Astrocyte of the spinal cord (primary cell): ENCODE results near the gene DTNB.
"Not testable (repeated sequence)": the region's sequence is repeated elsewhere in the genome, so short reads cannot be mapped to it uniquely, and the experiment has no call there.

Experiments
- DNase-seq: peaks from one replicate; pipeline ENCODE4 v3.0.0; 2011; ENCODE audit warnings: low read depth, low spot score
- H3K4me3 ChIP-seq: 2 replicates; pipeline ENCODE4 v1.5.1; 2011; ENCODE audit warnings: low read depth, mild to moderate bottlenecking, low read length, moderate library complexity
- CTCF ChIP-seq: IDR thresholded peaks from 2 replicates; pipeline ENCODE4 v1.5.1; 2012; ENCODE audit warnings: low read depth, mild to moderate bottlenecking, low read length, inconsistent platforms
- in situ Hi-C: cut with HindIII; loops from 2 replicates; pipeline ENCODE4 v1.10.0; 2017; ENCODE audit warnings: low sequenced_read_pairs

DTNB gene

GRCh38 chr2:25561136-25561850 lies 112.1 kb downstream of the DTNB start:
- H3K4me3 ChIP-seq: no peak overlapping the region
- TF ChIP-seq CTCF: no peak
- in situ Hi-C loops: no loop called here
- no peak for DNase-seq

GRCh38 chr2:25559148-25559547 lies 114.2 kb downstream of the DTNB start:
- no peak for DNase-seq
- in situ Hi-C loops: no loop called here
- TF ChIP-seq CTCF: no peak
- H3K4me3 ChIP-seq: no peak overlapping the region

GRCh38 chr2:25558262-25558661 lies 115.1 kb downstream of the DTNB start:
- DNase-seq: peak; percentile 83
- TF ChIP-seq CTCF: no peak
- in situ Hi-C loops: no loop called here
- H3K4me3 ChIP-seq: no peak overlapping the region

- no peak overlapping the region for H3K4me3 ChIP-seq
- in situ Hi-C loops: no loop called here
- TF ChIP-seq CTCF: no peak
- no peak for DNase-seq
Observed at GRCh38 chr2:25557179-25558036, 116.0 kb downstream of the DTNB start.

- in situ Hi-C loops: no loop called here
- no peak for TF ChIP-seq CTCF
- no peak for DNase-seq
- no peak overlapping the region for H3K4me3 ChIP-seq
Observed at GRCh38 chr2:25552318-25552717, 121.1 kb downstream of the DTNB start.

- H3K4me3 ChIP-seq: no peak overlapping the region
- peak; percentile 8 for TF ChIP-seq CTCF
- in situ Hi-C loops: no loop called here
- peak; percentile 15 for DNase-seq
Observed at GRCh38 chr2:25551316-25551715, 122.1 kb downstream of the DTNB start.

- DNase-seq, in situ Hi-C loops, H3K4me3 ChIP-seq: not testable (repeated sequence)
Observed at GRCh38 chr2:25549571-25549970, 123.8 kb downstream of the DTNB start.
